NCI-H128 (cell line): ENCODE results near the gene DBT.
"Not testable (repeated sequence)": the region's sequence is repeated elsewhere in the genome, so short reads cannot be mapped to it uniquely, and the experiment has no call there.

Source experiments
- DNase-seq: peaks from one replicate; lab custom pipeline; 2025; ENCODE audit not compliant: unreplicated experiment; lab: John Stamatoyannopoulos, UW

Gene DBT

GRCh38 chr1:100252901-100253300 lies 3.3 kb upstream of the DBT start:
- DNase-seq: no peak

GRCh38 chr1:100250807-100251206 lies 1.2 kb upstream of the DBT start:
- DNase-seq: no peak

GRCh38 chr1:100250264-100250663 lies 630 bp upstream of the DBT start:
- no peak for DNase-seq

GRCh38 chr1:100249155-100249536 lies 488 bp downstream of the DBT start:
- DNase-seq: no peak

GRCh38 chr1:100246738-100247137 lies 2.9 kb downstream of the DBT start:
- DNase-seq: no peak

GRCh38 chr1:100240631-100241030 lies 9.0 kb downstream of the DBT start:
- no peak for DNase-seq

GRCh38 chr1:100239961-100240360 lies 9.7 kb downstream of the DBT start:
- no peak for DNase-seq

- DNase-seq: no peak
Observed at GRCh38 chr1:100237091-100237490, 12.5 kb downstream of the DBT start.

- DNase-seq: no peak
Observed at GRCh38 chr1:100234432-100234831, 15.2 kb downstream of the DBT start.

- DNase-seq: not testable (repeated sequence)
Observed at GRCh38 chr1:100233566-100233965, 16.1 kb downstream of the DBT start.

- no peak for DNase-seq
Observed at GRCh38 chr1:100232156-100232555, 17.5 kb downstream of the DBT start.

- no peak for DNase-seq
Observed at GRCh38 chr1:100231721-100232120, 17.9 kb downstream of the DBT start.

- DNase-seq: no peak
Observed at GRCh38 chr1:100230765-100231164, 18.9 kb downstream of the DBT start.

GRCh38 chr1:100229681-100230443 lies 19.8 kb downstream of the DBT start:
- DNase-seq: no peak

GRCh38 chr1:100222428-100222827 lies 27.2 kb downstream of the DBT start:
- DNase-seq: no peak

GRCh38 chr1:100219883-100220282 lies 29.8 kb downstream of the DBT start:
- no peak for DNase-seq

- DNase-seq: no peak
Observed at GRCh38 chr1:100219457-100219856, 30.2 kb downstream of the DBT start.

GRCh38 chr1:100217834-100218233 lies 31.8 kb downstream of the DBT start:
- DNase-seq: no peak

GRCh38 chr1:100215101-100215500 lies 34.5 kb downstream of the DBT start:
- no peak for DNase-seq

- no peak for DNase-seq
Observed at GRCh38 chr1:100213141-100213540, 36.5 kb downstream of the DBT start.

GRCh38 chr1:100206301-100206700 lies 43.3 kb downstream of the DBT start:
- no peak for DNase-seq

- DNase-seq: not testable (repeated sequence)
Observed at GRCh38 chr1:100205593-100205992, 44.0 kb downstream of the DBT start.

- not testable (repeated sequence) for DNase-seq
Observed at GRCh38 chr1:100205103-100205502, 44.5 kb downstream of the DBT start.
